Upper lobe of left lung (tissue), 4 donors: ENCODE data around the gene PCDHB5.
"Not testable (repeated sequence)": the region's sequence is repeated elsewhere in the genome, so short reads cannot be mapped to it uniquely, and the experiment has no call there.

Experiments used
- CTCF ChIP-seq, 6 experiments: fragments of 450-650 bp in 4 of 6; fragments of 200-600 bp in 2 of 6; sonication (generic) in 2 of 6; IDR thresholded peaks; one replicate each; pipeline ENCODE4 v1.5.1; 2016 to 2019; ENCODE audit warnings: antibody characterized with exemption in 6 of 6
- EP300 ChIP-seq, 4 donors: sonication (generic); formaldehyde crosslinking; IDR thresholded peaks; one replicate each; pipeline ENCODE4 v1.5.1; 2017; ENCODE audit warnings: antibody characterized with exemption in 4 of 4, control low read depth in 2 of 4
- POLR2A ChIP-seq, 4 donors: fragments of 450-650 bp; IDR thresholded peaks; one replicate each; pipeline ENCODE4 v1.5.1; 2016 to 2017; ENCODE audit warnings: antibody characterized with exemption in 4 of 4, mild to moderate bottlenecking in 2 of 4

- not testable (repeated sequence) for TF ChIP-seq CTCF, POLR2A, EP300 (IDR thresholded peaks at IDR 0.05)
These were observed 32.9 kb upstream of the PCDHB5 start for GRCh38 chr5:141102070-141102469.
